Measurements from ENCODE around the gene CNOT6.

DNA sequence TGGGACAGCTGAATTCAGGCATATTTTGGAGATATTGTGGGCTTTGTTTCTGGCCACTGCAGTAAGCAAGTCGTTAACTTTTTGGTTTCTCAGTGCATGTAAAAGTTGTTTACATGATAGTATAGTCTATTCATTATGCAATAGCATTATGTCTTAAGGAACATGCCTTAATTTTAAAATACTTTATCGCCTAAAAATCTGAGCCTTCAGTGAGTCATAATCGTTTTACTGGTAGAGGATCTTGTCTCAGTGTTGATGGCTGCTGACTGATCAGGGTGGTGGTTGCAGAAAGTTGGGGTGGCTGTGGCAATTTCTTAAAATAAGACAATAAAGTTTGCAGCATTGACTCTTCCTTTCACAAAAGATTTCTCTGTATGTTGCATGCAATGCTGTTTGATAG lies 92.0 kb downstream of the CNOT6 start:
- TF ChIP-seq TBL1XR1 (IDR thresholded peaks at IDR 0.05; ENCODE audit: low read depth, low read length) (no peak), CTCF (IDR thresholded peaks at IDR 0.05 in 2 of 3, conservative IDR thresholded peaks at IDR 0.05 in 1 of 3; ENCODE audit: control insufficient read depth in 2 of 3, extremely low read depth in 1 of 3, insufficient read depth in 1 of 3, low read depth in 3 of 3, low read length in 3 of 3) (no peak), ZSCAN29 (IDR thresholded peaks at IDR 0.05) (no peak), JUND (IDR thresholded peaks at IDR 0.05; ENCODE audit: low read depth, low read length) (no peak)

All from GM12878 (cell line).